GM18499 (cell line): Measurements from ENCODE around the gene CHIT1.

ENCODE experiments used
- ATAC-seq: cut with Tn5 transposase; IDR thresholded peaks from one replicate; pipeline ENCODE4 v1.9.1; 2021; ENCODE audit warnings: moderate number of reproducible peaks; ENCODE audit not compliant: insufficient read depth, unreplicated experiment

CHIT1 gene

GRCh38 chr1:203177470-203178039, 51.9 kb downstream of the CHIT1 start:
- no peak for ATAC-seq

- no peak for ATAC-seq
Observed at GRCh38 chr1:203177036-203177405, 52.5 kb downstream of the CHIT1 start.

GRCh38 chr1:203176273-203177035, 53.0 kb downstream of the CHIT1 start:
- ATAC-seq = no peak

GRCh38 chr1:203175827-203176241, 53.6 kb downstream of the CHIT1 start:
- no peak for ATAC-seq

- no peak for ATAC-seq
Observed at GRCh38 chr1:203175237-203175826, 54.1 kb downstream of the CHIT1 start, which contains the start of gene MYBPH. MYBPH (minus strand) TSS chr1:203175826; CDS start chr1:203175755, 71 bp downstream.

GRCh38 chr1:203174324-203174985, 55.0 kb downstream of the CHIT1 start:
- ATAC-seq = no peak

- peak; percentile 79 for ATAC-seq
Observed at GRCh38 chr1:203173566-203173965, 55.9 kb downstream of the CHIT1 start.

GRCh38 chr1:203173011-203173555, 56.4 kb downstream of the CHIT1 start:
- ATAC-seq = no peak

GRCh38 chr1:203172184-203173010, 57.1 kb downstream of the CHIT1 start:
- ATAC-seq = no peak

GRCh38 chr1:203171341-203172183, 57.9 kb downstream of the CHIT1 start:
- ATAC-seq = no peak

GRCh38 chr1:203170625-203171330, 58.7 kb downstream of the CHIT1 start:
- ATAC-seq = no peak

GRCh38 chr1:203169770-203170520, 59.5 kb downstream of the CHIT1 start:
- no peak for ATAC-seq

GRCh38 chr1:203168991-203169390, 60.5 kb downstream of the CHIT1 start:
- no peak for ATAC-seq

GRCh38 chr1:203168256-203168786, 61.2 kb downstream of the CHIT1 start:
- no peak for ATAC-seq

GRCh38 chr1:203167913-203168200, 61.6 kb downstream of the CHIT1 start:
- no peak for ATAC-seq

GRCh38 chr1:203167026-203167912, 62.2 kb downstream of the CHIT1 start:
- ATAC-seq = no peak
